Gastrocnemius medialis (tissue), 4 donors: ENCODE results near the gene GRIA3. TPM values are rescaled to one million over a fixed set of nuclear protein-coding genes. Genes with fewer than 3 reads are reported as not detected.

Experiments
- ATAC-seq, 2 donors: fragments of 150-250 bp; one replicate each; pipeline ENCODE4 v1.9.1; 2016
- DNase-seq, 2 donors: peaks; one replicate each; pipeline ENCODE4 v3.0.0-alpha.2; 2019
- H3K27ac ChIP-seq, 4 donors: fragments of 200-600 bp; sonication (generic); 1 replicate in 1 of 4; 2 replicates in 3 of 4; pipeline ENCODE4 v1.5.1; 2016 to 2018; ENCODE audit warnings: mild to moderate bottlenecking in 2 of 4, moderate library complexity in 1 of 4
- H3K27me3 ChIP-seq, 3 donors: fragments of 200-600 bp; sonication (generic) in 2 of 3; 1 replicate in 1 of 3; 2 replicates in 2 of 3; pipeline versions ENCODE4 v1.5.1 to v1.6.0; 2016 to 2019; ENCODE audit warnings: mild to moderate bottlenecking in 1 of 3, moderate library complexity in 1 of 3
- H3K36me3 ChIP-seq, 2 donors: fragments of 200-600 bp; sonication (generic) in 1 of 2; one replicate each; pipeline ENCODE4 v1.5.1; 2017 to 2018
- H3K4me1 ChIP-seq, 2 donors: fragments of 200-600 bp; sonication (generic) in 1 of 2; one replicate each; pipeline ENCODE4 v1.5.1; 2016 to 2017; ENCODE audit warnings: mild to moderate bottlenecking in 2 of 2
- H3K4me3 ChIP-seq, 4 donors: fragments of 200-600 bp; sonication (generic) in 3 of 4; 1 replicate in 1 of 4; 2 replicates in 3 of 4; pipeline ENCODE4 v1.5.1; 2016 to 2019; ENCODE audit warnings: mild to moderate bottlenecking in 2 of 4
- H3K9me3 ChIP-seq, 3 donors: fragments of 200-600 bp; sonication (generic) in 2 of 3; 1 replicate in 1 of 3; 2 replicates in 2 of 3; pipeline ENCODE4 v1.5.1; 2016 to 2019
- POLR2A ChIP-seq, 2 donors: fragments of 450-650 bp; IDR thresholded peaks; one replicate each; pipeline ENCODE4 v1.6.1; 2017; ENCODE audit warnings: antibody characterized with exemption in 2 of 2, mild to moderate bottlenecking in 2 of 2, moderate library complexity in 2 of 2
- in situ Hi-C, 4 donors: fragments of 200-750 bp; cut with MboI; loops; one replicate each; pipeline versions ENCODE4 v1.15.0 to v1.8.0; 2017; ENCODE audit warnings: low sequenced_read_pairs in 4 of 4
- intact Hi-C: fragments of 100-400 bp; cut with DNase I; formaldehyde crosslinking; loops from one replicate; pipeline ENCODE4 v1.15.1; 2023; ENCODE audit warnings: low total_unique reads
- total RNA-seq, 4 donors: library from RNA; depleted of rRNA; stranded (reverse); fragments of >200 nt; gene quantifications; one replicate each; pipeline versions ENCODE4 v1.1.0 to v1.2.3, GENCODE V29; 2016
- TF ChIP-seq, protein P1 (sequence below), 5 experiments: fragments of 450-650 bp in 3 of 5; fragments of 200-600 bp in 2 of 5; sonication (generic) in 2 of 5; IDR thresholded peaks in 4 of 5; conservative IDR thresholded peaks in 1 of 5; 1 replicate in 4 of 5; 2 replicates in 1 of 5; pipeline ENCODE4 v1.5.1; 2016 to 2019; ENCODE audit warnings: antibody characterized with exemption in 5 of 5, mild to moderate bottlenecking in 3 of 5, moderate library complexity in 3 of 5

The GRIA3 gene
- total RNA-seq, 4 donors from 2014 or later: 0.05 to 0.24 (median 0.09) TPM; not detected in 1

DNA sequence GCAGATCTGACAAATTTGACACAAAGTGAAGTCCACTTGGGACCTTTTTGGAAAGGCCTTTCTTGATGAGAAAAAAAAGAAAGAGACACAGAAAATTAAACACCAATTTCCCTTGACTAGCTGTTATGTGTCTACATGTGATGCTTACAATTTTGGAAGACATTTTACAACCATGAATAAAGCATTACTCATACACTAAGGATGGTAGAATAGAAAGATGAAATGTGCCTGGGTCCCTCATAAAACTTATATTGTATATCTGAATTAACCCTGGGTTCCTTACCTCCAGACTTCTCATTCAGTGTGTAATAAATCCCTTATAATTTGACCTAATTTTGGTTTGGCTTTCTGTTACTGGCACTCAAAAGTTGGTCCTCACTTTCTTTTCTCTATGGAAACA, 16.5 kb upstream of the GRIA3 start:
- H3K4me3 ChIP-seq: no peak overlapping the region

DNA sequence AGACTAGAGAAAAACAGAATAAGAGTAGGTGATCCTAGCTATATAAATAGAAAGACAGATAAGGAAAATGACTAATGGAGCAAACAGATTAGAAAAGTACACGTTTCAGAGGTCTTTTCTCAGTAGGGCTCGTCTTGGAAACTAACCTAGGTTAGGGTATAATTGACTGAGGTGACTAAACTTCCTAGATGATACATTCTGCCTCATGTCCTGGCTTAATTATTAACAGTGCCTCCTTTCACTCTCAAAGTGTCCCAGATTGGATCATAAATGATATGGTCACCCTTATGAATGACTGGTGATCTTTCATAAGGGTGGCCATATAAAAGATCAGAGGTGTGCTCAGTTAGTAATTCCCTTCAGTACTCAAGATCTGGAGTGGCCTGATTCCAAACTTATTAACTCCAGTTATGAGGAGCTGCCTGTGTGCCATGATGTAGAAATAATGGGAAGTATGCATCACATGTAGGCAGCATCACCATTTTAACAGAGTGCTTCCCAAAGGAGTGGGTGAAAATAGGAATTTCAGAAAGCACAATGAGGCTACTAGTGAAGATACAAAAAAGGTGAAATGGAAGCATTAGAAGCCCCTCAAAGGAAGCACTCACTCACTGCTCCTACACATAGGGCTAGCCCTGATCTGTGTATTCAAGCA, 14.7 kb upstream of the GRIA3 start:
- Histone ChIP-seq H3K4me3 (no peak overlapping the region), H3K27ac (no peak overlapping the region), H3K27me3 (no peaks in the 10 kb centered on the region), H3K9me3 (no peaks in the 10 kb centered on the region), H3K36me3 (no peaks in the 10 kb centered on the region), H3K4me1 (no peaks in the 10 kb centered on the region)
- TF ChIP-seq POLR2A (IDR thresholded peaks at IDR 0.05): no peak
- TF ChIP-seq, protein P1, sequence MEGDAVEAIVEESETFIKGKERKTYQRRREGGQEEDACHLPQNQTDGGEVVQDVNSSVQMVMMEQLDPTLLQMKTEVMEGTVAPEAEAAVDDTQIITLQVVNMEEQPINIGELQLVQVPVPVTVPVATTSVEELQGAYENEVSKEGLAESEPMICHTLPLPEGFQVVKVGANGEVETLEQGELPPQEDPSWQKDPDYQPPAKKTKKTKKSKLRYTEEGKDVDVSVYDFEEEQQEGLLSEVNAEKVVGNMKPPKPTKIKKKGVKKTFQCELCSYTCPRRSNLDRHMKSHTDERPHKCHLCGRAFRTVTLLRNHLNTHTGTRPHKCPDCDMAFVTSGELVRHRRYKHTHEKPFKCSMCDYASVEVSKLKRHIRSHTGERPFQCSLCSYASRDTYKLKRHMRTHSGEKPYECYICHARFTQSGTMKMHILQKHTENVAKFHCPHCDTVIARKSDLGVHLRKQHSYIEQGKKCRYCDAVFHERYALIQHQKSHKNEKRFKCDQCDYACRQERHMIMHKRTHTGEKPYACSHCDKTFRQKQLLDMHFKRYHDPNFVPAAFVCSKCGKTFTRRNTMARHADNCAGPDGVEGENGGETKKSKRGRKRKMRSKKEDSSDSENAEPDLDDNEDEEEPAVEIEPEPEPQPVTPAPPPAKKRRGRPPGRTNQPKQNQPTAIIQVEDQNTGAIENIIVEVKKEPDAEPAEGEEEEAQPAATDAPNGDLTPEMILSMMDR (IDR thresholded peaks at IDR 0.05 in 4 of 5, conservative IDR thresholded peaks at IDR 0.05 in 1 of 5): no peak
- in situ Hi-C loops: no loop called here
- DNase-seq (no peak), ATAC-seq (no peak)
- intact Hi-C loops: no loop called here

More for the DNA sequence above, 16.5 kb upstream of the GRIA3 start:
- no peak for ATAC-seq
- H3K27ac ChIP-seq: no peak overlapping the region
- TF ChIP-seq POLR2A (IDR thresholded peaks at IDR 0.05): no peak
- TF ChIP-seq, protein P1 (IDR thresholded peaks at IDR 0.05 in 4 of 5, conservative IDR thresholded peaks at IDR 0.05 in 1 of 5): no peak
- no peaks in the 10 kb centered on the region for H3K9me3 ChIP-seq
- in situ Hi-C loops: no loop called here
- no peaks in the 10 kb centered on the region for H3K27me3 ChIP-seq
- DNase-seq: no peak
- no peaks in the 10 kb centered on the region for H3K4me1 ChIP-seq
- H3K36me3 ChIP-seq: no peaks in the 10 kb centered on the region
- intact Hi-C loops: no loop called here

DNA sequence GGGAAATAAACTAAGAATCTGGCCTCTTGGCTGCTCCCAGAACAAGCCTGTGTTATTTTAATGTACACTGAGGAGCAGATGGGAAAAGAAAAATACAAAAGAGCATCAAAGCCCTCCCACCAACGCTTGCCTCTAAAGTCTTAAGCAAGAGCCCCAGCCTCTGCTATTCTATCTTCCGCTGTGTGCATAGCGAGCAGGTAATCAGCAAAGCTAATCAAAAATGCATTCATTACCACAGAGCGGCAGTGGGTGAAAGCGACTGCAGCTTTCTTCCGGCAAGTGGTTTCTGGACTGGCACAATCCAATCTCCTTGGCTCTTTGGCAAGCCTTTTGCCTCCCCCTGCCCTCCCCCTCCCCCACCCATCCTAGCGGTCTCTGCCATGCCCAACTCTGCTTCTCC, 13.5 kb upstream of the GRIA3 start:
- H3K4me3 ChIP-seq: no peak overlapping the region
- intact Hi-C loops: no loop called here

DNA sequence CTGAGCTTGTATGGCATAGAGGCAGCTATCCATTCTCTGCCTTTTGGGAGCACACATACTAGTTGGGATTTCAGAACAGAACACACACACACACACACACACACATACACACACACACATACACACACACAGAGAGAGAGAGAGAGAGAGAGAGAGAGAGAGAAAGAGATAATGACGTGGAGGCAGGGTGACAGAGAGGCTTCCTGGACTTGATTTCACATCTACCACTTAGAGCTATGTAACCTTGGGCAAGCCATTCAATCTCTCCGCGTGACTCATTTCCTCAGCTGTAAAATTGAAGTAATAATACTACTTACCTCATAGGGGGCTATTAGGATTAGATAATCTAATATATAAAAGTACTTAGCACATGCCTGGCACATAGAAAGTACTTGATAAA, 12.3 kb upstream of the GRIA3 start:
- intact Hi-C loops: no loop called here
- DNase-seq (no peak), ATAC-seq (no peak)
- Histone ChIP-seq H3K4me3 (no peak overlapping the region), H3K36me3 (no peaks in the 10 kb centered on the region), H3K9me3 (no peaks in the 10 kb centered on the region), H3K27ac (no peak overlapping the region), H3K27me3 (no peaks in the 10 kb centered on the region), H3K4me1 (no peaks in the 10 kb centered on the region)
- in situ Hi-C loops: no loop called here
- TF ChIP-seq, protein P1 (IDR thresholded peaks at IDR 0.05 in 4 of 5, conservative IDR thresholded peaks at IDR 0.05 in 1 of 5): no peak
- no peak for TF ChIP-seq POLR2A (IDR thresholded peaks at IDR 0.05)

More for the DNA sequence above, 13.5 kb upstream of the GRIA3 start:
- Histone ChIP-seq H3K36me3 (no peaks in the 10 kb centered on the region), H3K27ac (no peak overlapping the region), H3K27me3 (no peaks in the 10 kb centered on the region), H3K4me1 (no peaks in the 10 kb centered on the region), H3K9me3 (no peaks in the 10 kb centered on the region)
- in situ Hi-C loops: no loop called here
- DNase-seq (no peak), ATAC-seq (no peak)
- TF ChIP-seq POLR2A (IDR thresholded peaks at IDR 0.05): no peak
- TF ChIP-seq, protein P1 (IDR thresholded peaks at IDR 0.05 in 4 of 5, conservative IDR thresholded peaks at IDR 0.05 in 1 of 5): no peak

DNA sequence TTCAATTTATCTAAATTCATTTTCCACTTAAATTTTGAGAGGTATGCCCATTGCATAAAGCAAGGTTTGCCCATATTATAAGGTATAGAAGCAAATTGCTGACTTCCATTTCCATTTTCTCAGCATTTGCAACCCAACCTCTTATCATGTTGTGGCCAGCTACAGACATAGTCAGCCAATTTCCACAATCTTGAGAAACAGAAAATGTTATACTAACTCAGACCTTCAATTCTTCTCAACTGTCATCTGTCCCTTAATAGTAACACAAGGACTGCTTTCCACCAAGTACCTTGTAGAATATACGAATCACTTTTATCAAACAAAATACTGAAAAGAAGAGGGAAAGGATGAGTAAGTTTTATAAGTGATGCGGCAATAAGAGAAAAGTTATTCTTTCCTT, 11.2 kb upstream of the GRIA3 start:
- Histone ChIP-seq H3K9me3 (no peaks in the 10 kb centered on the region), H3K4me1 (no peaks in the 10 kb centered on the region), H3K27ac (no peak overlapping the region), H3K27me3 (no peaks in the 10 kb centered on the region), H3K36me3 (no peaks in the 10 kb centered on the region), H3K4me3 (no peak overlapping the region)
- in situ Hi-C loops (no loop called here), intact Hi-C loops (no loop called here)
- ATAC-seq (no peak), DNase-seq (no peak)
- no peak for TF ChIP-seq POLR2A (IDR thresholded peaks at IDR 0.05)
- TF ChIP-seq, protein P1 (IDR thresholded peaks at IDR 0.05 in 4 of 5, conservative IDR thresholded peaks at IDR 0.05 in 1 of 5): no peak
